Activated CD4-positive, alpha-beta T cell treated with anti-CD3 and anti-CD28 coated beads for 36 hours (primary cell): Measurements from ENCODE around the gene FHOD3. TPM values are rescaled to one million over a fixed set of nuclear protein-coding genes. Genes with fewer than 3 reads are reported as not detected.

Source experiments
- ATAC-seq: fragments of 200-7000 bp; cut with Tn5 transposase; one replicate; pipeline ENCODE4 v1.10.0; 2021; ENCODE audit warnings: mild to moderate bottlenecking, moderate library complexity
- CTCF ChIA-PET: fragments of 350-600 bp; sonication (Branson Sonifier 250); formaldehyde crosslinking; loops from one replicate; lab custom pipeline; 2021; ENCODE audit warnings: antibody characterized with exemption; lab: Charles Lee
- POLR2A ChIA-PET: fragments of 350-600 bp; sonication (Branson Sonifier 250); formaldehyde crosslinking; loops from one replicate; lab custom pipeline; 2021; ENCODE audit warnings: antibody characterized with exemption, inconsistent platforms; lab: Charles Lee
- DNase-seq: peaks from one replicate; pipeline ENCODE4 v3.0.0-alpha.2; 2020
- H3K27ac Mint-ChIP-seq: one replicate; pipeline ENCODE4 v1.8.0; 2021; ENCODE audit warnings: mixed read lengths
- H3K27me3 Mint-ChIP-seq: one replicate; pipeline ENCODE4 v1.8.0; 2021; ENCODE audit warnings: mixed read lengths
- H3K36me3 Mint-ChIP-seq: one replicate; pipeline ENCODE4 v1.8.0; 2021; ENCODE audit warnings: low read depth, mixed read lengths
- H3K4me1 Mint-ChIP-seq: one replicate; pipeline ENCODE4 v1.8.0; 2021; ENCODE audit warnings: mixed read lengths
- H3K4me3 Mint-ChIP-seq: one replicate; pipeline ENCODE4 v1.8.0; 2021; ENCODE audit warnings: mild to moderate bottlenecking, moderate library complexity, mixed read lengths
- H3K9me3 Mint-ChIP-seq: one replicate; pipeline ENCODE4 v1.8.0; 2021; ENCODE audit warnings: low read depth, mixed read lengths
- intact Hi-C, 2 experiments: fragments of 100-400 bp; cut with DNase I in 1 of 2; cut with micrococcal nuclease in 1 of 2; formaldehyde crosslinking; loops; one replicate each; pipeline versions ENCODE4 v1.14.2 to v1.15.1; 2022 to 2024; cut with DNase I, micrococcal nuclease
- total RNA-seq, 2 experiments: library from RNA; stranded (reverse); gene quantifications; one replicate each; pipeline ENCODE4 v1.2.3, GENCODE V29; 2021

FHOD3 gene
- total RNA-seq, 2 experiments from 2014 or later, result not detected

GRCh38 chr18:36771245-36771644 is 473.7 kb downstream of the FHOD3 start:
- CTCF ChIA-PET, result no interaction called here
- intact Hi-C loops, result no loop called here
- H3K27ac Mint-ChIP-seq, result no peak overlapping the region

GRCh38 chr18:36772241-36772723 is 474.8 kb downstream of the FHOD3 start:
- no peak overlapping the region for H3K27ac Mint-ChIP-seq
- DNase-seq, result no peak
- POLR2A ChIA-PET, result no interaction called here
- H3K36me3 Mint-ChIP-seq, result no peaks in the 10 kb centered on the region
- CTCF ChIA-PET, result no interaction called here
- no peak for ATAC-seq
- H3K27me3 Mint-ChIP-seq, result no peaks in the 10 kb centered on the region
- no peaks in the 10 kb centered on the region for H3K9me3 Mint-ChIP-seq
- intact Hi-C loops, result no loop called here
- H3K4me1 Mint-ChIP-seq, result peaks cover 7% of the 10 kb centered on the region
- H3K4me3 Mint-ChIP-seq, result no peak overlapping the region

More at GRCh38 chr18:36771245-36771644, 473.7 kb downstream of the FHOD3 start:
- Mint-ChIP-seq H3K36me3 (no peaks in the 10 kb centered on the region), H3K4me1 (peaks cover 7% of the 10 kb centered on the region), H3K27me3 (no peaks in the 10 kb centered on the region), H3K4me3 (no peak overlapping the region), H3K9me3 (no peaks in the 10 kb centered on the region)
- POLR2A ChIA-PET, result no interaction called here
- DNase-seq (no peak), ATAC-seq (no peak)

GRCh38 chr18:36775396-36775795 is 477.9 kb downstream of the FHOD3 start:
- H3K9me3 Mint-ChIP-seq, result no peaks in the 10 kb centered on the region
- ChIA-PET POLR2A (no interaction called here), CTCF (interaction anchor here (0.6 kb wide), 1 partner anchor 1101 kb away, joined by 3 read pairs; no protein-coding TSS in a partner anchor)
- intact Hi-C loops, result no loop called here
- DNase-seq (no peak), ATAC-seq (no peak)
- peaks cover 7% of the 10 kb centered on the region for H3K4me1 Mint-ChIP-seq
- no peaks in the 10 kb centered on the region for H3K27me3 Mint-ChIP-seq
- no peaks in the 10 kb centered on the region for H3K36me3 Mint-ChIP-seq
- H3K27ac Mint-ChIP-seq, result no peak overlapping the region
- H3K4me3 Mint-ChIP-seq, result no peak overlapping the region

DNA sequence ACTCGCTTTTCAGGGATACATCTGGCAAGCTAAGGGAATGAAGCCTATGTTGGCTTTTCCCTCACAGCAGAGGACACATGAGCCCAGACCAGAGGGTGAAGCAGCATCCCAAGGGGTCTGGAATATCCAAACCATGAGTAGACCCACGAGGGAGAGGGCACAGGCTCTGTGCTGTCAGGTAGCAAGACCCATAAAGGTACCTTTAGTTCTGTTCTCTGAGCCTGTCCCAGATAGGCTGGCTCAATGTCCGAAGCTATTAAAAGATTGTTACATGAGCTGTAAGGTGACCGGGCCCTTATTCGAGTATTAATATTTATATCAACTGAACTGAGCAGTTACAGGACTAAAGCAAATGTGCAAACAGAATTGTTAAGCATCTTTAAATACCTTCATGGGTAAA is 479.1 kb downstream of the FHOD3 start:
- Mint-ChIP-seq H3K4me3 (no peak overlapping the region), H3K27me3 (no peaks in the 10 kb centered on the region), H3K4me1 (no peaks in the 10 kb centered on the region), H3K36me3 (peaks cover 1% of the 10 kb centered on the region), H3K27ac (no peak overlapping the region), H3K9me3 (no peaks in the 10 kb centered on the region)
- ChIA-PET CTCF (interaction anchor here (0.7 kb wide), 1 partner anchor 89 kb away, joined by 3 read pairs; no protein-coding TSS in a partner anchor), POLR2A (no interaction called here)
- DNase-seq (no peak), ATAC-seq (no peak)
- intact Hi-C loops, result no loop called here

DNA sequence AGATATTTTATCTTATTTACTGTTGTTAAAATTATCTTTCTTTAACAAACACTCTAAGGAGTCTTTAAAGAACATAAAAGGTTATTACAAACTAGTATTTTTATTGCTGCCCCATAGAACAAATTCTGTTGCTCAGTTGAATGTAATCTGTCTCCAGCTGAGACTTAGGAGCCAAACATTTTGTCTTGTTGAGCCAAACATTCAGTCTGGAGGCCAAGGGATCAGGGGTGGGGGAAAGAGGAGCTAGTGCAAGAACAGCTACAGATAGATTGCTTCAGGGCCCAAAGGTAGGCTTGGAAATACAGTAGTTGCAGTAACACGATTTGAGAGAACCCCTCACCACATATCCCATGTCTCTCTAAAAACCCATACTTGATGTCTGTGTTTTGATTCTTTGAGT is 480.1 kb downstream of the FHOD3 start:
- H3K36me3 Mint-ChIP-seq, result peaks cover 3% of the 10 kb centered on the region
- DNase-seq (no peak), ATAC-seq (no peak)
- H3K9me3 Mint-ChIP-seq, result no peaks in the 10 kb centered on the region
- no peaks in the 10 kb centered on the region for H3K4me1 Mint-ChIP-seq
- intact Hi-C loops, result no loop called here
- H3K27ac Mint-ChIP-seq, result no peak overlapping the region
- POLR2A ChIA-PET, result no interaction called here
- H3K27me3 Mint-ChIP-seq, result no peaks in the 10 kb centered on the region
- CTCF ChIA-PET, result no interaction called here
- no peak overlapping the region for H3K4me3 Mint-ChIP-seq

DNA sequence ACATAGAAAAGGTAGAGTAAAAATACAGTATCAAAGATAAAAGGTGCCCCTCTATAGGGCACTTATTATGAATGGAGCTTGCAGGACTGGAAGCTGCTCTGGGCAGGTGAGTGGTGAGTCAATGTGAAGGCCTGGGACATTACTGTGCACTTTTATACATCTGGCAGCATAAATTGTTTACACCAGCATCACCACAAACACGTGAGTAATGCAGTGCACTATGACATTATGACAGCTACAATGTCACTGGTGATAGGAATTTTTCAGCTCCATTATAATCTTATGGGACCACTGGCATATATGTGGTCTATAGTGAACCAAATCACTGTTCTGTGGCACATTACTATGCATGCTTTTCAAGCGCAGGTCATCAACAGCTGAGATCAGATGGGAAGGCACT is 483.2 kb downstream of the FHOD3 start:
- Mint-ChIP-seq H3K4me1 (no peaks in the 10 kb centered on the region), H3K36me3 (peaks cover 3% of the 10 kb centered on the region), H3K9me3 (no peaks in the 10 kb centered on the region), H3K27ac (no peak overlapping the region), H3K4me3 (no peak overlapping the region), H3K27me3 (no peaks in the 10 kb centered on the region)
- ChIA-PET POLR2A (no interaction called here), CTCF (no interaction called here)
- intact Hi-C loops, result no loop called here
- ATAC-seq (no peak), DNase-seq (no peak)

GRCh38 chr18:36782710-36783109 is 485.2 kb downstream of the FHOD3 start:
- no peak overlapping the region for H3K27ac Mint-ChIP-seq
- POLR2A ChIA-PET, result interaction anchor here (0.6 kb wide), 1 partner anchor 37 kb away, joined by 4 read pairs; no protein-coding TSS in a partner anchor
- DNase-seq (no peak), ATAC-seq (no peak)
- intact Hi-C loops, result no loop called here
- H3K27me3 Mint-ChIP-seq, result no peaks in the 10 kb centered on the region
- no peak overlapping the region for H3K4me3 Mint-ChIP-seq
- H3K4me1 Mint-ChIP-seq, result no peaks in the 10 kb centered on the region
- CTCF ChIA-PET, result no interaction called here
- peaks cover 10% of the 10 kb centered on the region for H3K36me3 Mint-ChIP-seq
- H3K9me3 Mint-ChIP-seq, result no peaks in the 10 kb centered on the region

GRCh38 chr18:36783792-36784191 is 486.3 kb downstream of the FHOD3 start:
- ChIA-PET CTCF (interaction anchor here (0.7 kb wide), 1 partner anchor 1757 kb away, joined by 3 read pairs; no protein-coding TSS in a partner anchor), POLR2A (no interaction called here)
- Mint-ChIP-seq H3K27ac (no peak overlapping the region), H3K9me3 (no peaks in the 10 kb centered on the region), H3K27me3 (no peaks in the 10 kb centered on the region), H3K4me1 (no peaks in the 10 kb centered on the region), H3K4me3 (no peak overlapping the region), H3K36me3 (peaks cover 11% of the 10 kb centered on the region)
- DNase-seq (no peak), ATAC-seq (no peak)
- intact Hi-C loops, result no loop called here

- no peak overlapping the region for H3K27ac Mint-ChIP-seq
- CTCF ChIA-PET, result no interaction called here
- H3K4me3 Mint-ChIP-seq, result no peak overlapping the region
- DNase-seq (no peak), ATAC-seq (no peak)
- peaks cover 3% of the 10 kb centered on the region for H3K9me3 Mint-ChIP-seq
- intact Hi-C loops, result no loop called here
- POLR2A ChIA-PET, result no interaction called here
- H3K36me3 Mint-ChIP-seq, result peaks cover 34% of the 10 kb centered on the region
- H3K4me1 Mint-ChIP-seq, result no peaks in the 10 kb centered on the region
- H3K27me3 Mint-ChIP-seq, result no peaks in the 10 kb centered on the region
Observed at GRCh38 chr18:36786686-36787085, 489.2 kb downstream of the FHOD3 start.

- POLR2A ChIA-PET, result no interaction called here
- ATAC-seq, result no peak
- no peak for DNase-seq
- Mint-ChIP-seq H3K36me3 (peaks cover 67% of the 10 kb centered on the region), H3K27ac (no peak overlapping the region), H3K27me3 (no peaks in the 10 kb centered on the region), H3K4me3 (no peak overlapping the region), H3K9me3 (peaks cover 3% of the 10 kb centered on the region), H3K4me1 (no peaks in the 10 kb centered on the region)
- CTCF ChIA-PET, result interaction anchor here (1.3 kb wide), 1 partner anchor 16 kb away, joined by 4 read pairs; no protein-coding TSS in a partner anchor
- intact Hi-C loops, result no loop called here
Observed at GRCh38 chr18:36792634-36793283, 495.2 kb downstream of the FHOD3 start.

GRCh38 chr18:36798738-36799473 is 501.4 kb downstream of the FHOD3 start:
- H3K4me3 Mint-ChIP-seq, result no peak overlapping the region
- H3K4me1 Mint-ChIP-seq, result no peaks in the 10 kb centered on the region
- ATAC-seq (no peak), DNase-seq (no peak)
- CTCF ChIA-PET, result interaction anchor here (0.6 to 1.0 kb wide), 4 partner anchors 9 to 111 kb away, joined by 3 read pairs; no protein-coding TSS in a partner anchor
- H3K36me3 Mint-ChIP-seq, result peaks cover 67% of the 10 kb centered on the region
- POLR2A ChIA-PET, result no interaction called here
- H3K27ac Mint-ChIP-seq, result no peak overlapping the region
- intact Hi-C loops, result no loop called here
- no peaks in the 10 kb centered on the region for H3K9me3 Mint-ChIP-seq
- H3K27me3 Mint-ChIP-seq, result no peaks in the 10 kb centered on the region

GRCh38 chr18:36805105-36805504 is 507.6 kb downstream of the FHOD3 start:
- H3K36me3 Mint-ChIP-seq, result peaks cover 58% of the 10 kb centered on the region
- ChIA-PET POLR2A (no interaction called here), CTCF (no interaction called here)
- no peak for ATAC-seq
- H3K4me1 Mint-ChIP-seq, result peaks cover 5% of the 10 kb centered on the region
- H3K4me3 Mint-ChIP-seq, result no peak overlapping the region
- no peak for DNase-seq
- H3K9me3 Mint-ChIP-seq, result no peaks in the 10 kb centered on the region
- no peaks in the 10 kb centered on the region for H3K27me3 Mint-ChIP-seq
- H3K27ac Mint-ChIP-seq, result no peak overlapping the region
- intact Hi-C loops, result no loop called here
